Right forelimb (tissue), 1 donor: ENCODE data around the gene GRIK1.

Experiments used
- DNase-seq: peaks from one replicate; pipeline ENCODE4 v3.0.0-alpha.2; 2018

Gene GRIK1

DNA sequence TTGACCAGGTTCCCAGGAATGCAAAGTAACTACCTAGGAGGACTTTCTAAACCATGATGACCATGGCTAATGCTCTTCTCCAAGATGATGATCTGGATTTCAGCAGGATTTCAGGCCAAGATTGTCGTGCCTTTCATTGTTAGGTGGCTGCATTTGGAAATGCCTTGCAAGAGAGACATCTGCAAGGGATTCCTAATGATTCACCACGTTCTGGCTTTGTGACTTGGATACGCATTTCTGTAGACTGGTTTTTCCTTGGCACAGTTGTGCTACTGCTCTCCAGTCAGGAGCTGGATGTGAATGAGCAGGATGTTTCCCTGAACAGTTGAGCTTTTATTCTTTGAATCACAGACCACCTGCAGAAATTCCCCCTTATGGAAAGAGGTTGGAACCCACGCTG lies 428.7 kb downstream of the GRIK1 start:
- DNase-seq, result no peak

DNA sequence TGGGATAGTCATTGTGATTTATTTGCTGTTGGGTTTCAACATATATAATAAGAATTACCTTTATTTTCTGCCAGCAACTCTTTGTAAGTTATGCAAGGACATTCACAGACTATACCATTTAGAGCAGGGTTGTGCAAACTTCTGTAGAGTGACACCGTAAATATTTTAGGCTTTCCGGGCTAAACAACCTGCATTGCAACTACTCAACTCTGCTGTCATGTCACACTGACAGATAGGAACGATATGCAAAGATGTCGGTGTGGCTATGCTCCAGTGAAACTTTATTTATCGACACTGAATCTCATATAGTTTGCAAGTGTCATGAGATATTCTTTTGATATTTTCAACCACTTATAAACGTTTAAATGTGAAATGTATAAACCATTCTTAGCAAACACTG lies 430.7 kb downstream of the GRIK1 start:
- no peak for DNase-seq

- DNase-seq, result no peak
Observed at GRCh38 chr21:29508301-29508700, 431.5 kb downstream of the GRIK1 start.

GRCh38 chr21:29506947-29507346 lies 432.8 kb downstream of the GRIK1 start:
- no peak for DNase-seq

GRCh38 chr21:29506214-29506613 lies 433.6 kb downstream of the GRIK1 start:
- DNase-seq, result no peak

DNA sequence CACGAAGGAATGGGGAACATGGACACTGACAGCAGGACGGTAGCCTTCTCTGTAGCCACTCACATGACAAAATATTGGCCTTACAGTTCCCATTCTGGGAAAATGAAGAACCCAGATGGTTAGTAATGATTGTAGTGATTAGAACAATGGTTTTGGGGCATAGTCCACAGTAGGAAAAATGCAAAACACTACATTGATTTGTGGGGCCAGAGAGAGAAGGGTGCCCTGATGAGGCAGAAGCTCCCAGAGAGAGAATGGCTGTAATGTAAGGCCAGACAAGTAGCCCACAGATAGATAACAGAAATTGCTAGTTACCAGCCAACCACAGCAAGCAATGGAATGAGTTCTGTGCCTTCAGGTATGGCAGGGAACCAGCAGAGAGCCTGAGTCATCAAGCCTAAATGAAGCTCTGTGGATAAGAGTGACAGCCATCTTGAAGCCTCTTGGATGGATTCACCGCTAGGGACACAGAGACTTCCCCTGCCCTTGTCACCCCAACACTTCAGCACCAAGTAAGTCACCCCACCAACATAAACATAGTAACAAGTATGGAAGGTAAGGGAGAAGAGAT lies 435.0 kb downstream of the GRIK1 start:
- DNase-seq, result no peak

- DNase-seq, result no peak
Observed at GRCh38 chr21:29501451-29501850, 438.3 kb downstream of the GRIK1 start.

GRCh38 chr21:29499734-29500343 lies 440.0 kb downstream of the GRIK1 start:
- no peak for DNase-seq

DNA sequence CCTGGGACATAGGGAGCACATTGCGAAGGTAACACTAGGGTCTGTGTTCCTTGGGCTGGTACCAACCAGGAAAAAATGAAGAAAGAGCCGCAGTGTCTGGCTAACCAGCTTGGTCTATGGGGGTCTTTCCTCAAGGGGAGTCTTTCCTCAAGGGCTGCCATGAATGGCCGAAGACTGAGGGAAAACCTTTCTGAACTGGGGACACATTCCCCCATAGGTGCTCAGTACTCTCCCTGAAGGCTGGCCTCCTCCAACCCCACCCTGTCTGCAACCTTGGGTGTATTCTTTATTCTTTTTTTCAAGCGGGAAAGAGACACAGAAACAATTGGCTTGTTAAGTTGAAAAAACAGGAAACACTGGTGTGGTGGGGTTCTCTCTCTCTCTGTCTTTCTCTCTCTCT lies 440.6 kb downstream of the GRIK1 start:
- no peak for DNase-seq

GRCh38 chr21:29496337-29496736 lies 443.5 kb downstream of the GRIK1 start:
- no peak for DNase-seq

DNA sequence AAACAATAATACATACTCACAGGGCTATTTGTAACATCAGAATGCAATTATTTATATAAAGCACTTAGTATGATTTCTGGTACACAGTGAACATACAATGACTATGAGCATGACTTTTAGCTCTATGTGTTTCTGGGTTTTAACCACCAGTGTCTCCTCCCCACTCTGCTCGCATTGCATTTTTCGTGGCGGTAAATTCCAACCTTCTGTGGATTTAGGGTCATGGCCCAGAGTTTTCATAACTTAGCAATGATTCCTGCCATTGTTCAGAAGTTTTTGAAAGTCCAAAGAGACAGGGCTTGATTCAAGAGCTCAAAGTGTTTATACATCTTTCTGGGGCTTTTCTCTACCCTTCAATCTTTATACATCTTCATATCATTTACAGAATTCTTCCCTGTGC lies 449.8 kb downstream of the GRIK1 start:
- DNase-seq, result no peak

DNA sequence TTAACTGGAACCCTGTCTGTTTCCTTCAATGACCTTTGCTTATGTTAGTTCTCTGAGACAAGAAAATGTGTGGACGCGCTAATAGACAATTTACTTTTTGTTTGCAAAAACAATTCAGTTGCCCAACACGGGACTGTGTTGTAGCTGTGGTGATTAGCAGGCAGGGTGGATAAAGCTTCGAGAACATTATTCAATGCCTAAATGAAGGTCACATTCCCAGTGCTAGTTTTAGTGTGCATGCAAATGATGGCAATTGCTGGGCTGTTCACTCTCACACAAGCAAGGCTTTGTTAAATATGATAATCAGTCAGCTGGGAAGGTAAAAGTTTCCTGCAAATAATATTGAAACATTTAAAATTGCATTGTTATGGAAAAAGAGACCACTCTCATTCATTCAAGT lies 452.6 kb downstream of the GRIK1 start:
- no peak for DNase-seq
